Measurements from ENCODE around the gene GALNT10. TPM values are rescaled to one million over a fixed set of nuclear protein-coding genes. Genes with fewer than 3 reads are reported as not detected.

Gene GALNT10
- total and polyA plus RNA-seq, 3 donors from 2014 or later: 15.7 to 19.3 (median 17.2) TPM

DNA sequence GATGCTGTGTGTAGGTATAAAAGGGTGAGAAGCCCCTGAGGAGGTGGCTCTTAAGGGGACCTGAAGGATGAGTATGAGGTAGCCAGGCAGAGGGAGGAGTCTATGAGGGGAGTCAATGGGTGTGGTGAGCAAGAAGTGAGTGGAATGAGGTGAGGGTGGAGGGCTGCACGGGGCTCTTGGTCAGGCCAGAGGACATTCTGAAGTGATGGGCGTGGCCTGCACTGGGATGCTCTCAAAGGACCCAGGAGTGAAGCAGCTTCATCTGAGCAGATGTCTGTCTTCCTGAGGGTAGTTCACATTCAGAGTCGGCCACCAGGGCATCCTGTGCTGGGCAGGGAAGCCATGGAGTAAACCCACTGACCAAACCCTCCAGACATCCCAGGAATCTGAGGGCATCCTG is 210.1 kb downstream of the GALNT10 start:
- H3K36me3 ChIP-seq (ENCODE audit: low read depth, missing control alignments): no peaks in the 10 kb centered on the region
- WGBS, 2 donors: 88 to 94% methylated on average over 2 to 3 of the region's 3 CpGs
- intact Hi-C loops (cut with DNase I; ENCODE audit: low total_unique reads): loop anchor here (10.0 kb wide), 2 partner anchors 206 to 326 kb away; partner anchors contain the start of gene GALNT10
- TF ChIP-seq, protein P1, sequence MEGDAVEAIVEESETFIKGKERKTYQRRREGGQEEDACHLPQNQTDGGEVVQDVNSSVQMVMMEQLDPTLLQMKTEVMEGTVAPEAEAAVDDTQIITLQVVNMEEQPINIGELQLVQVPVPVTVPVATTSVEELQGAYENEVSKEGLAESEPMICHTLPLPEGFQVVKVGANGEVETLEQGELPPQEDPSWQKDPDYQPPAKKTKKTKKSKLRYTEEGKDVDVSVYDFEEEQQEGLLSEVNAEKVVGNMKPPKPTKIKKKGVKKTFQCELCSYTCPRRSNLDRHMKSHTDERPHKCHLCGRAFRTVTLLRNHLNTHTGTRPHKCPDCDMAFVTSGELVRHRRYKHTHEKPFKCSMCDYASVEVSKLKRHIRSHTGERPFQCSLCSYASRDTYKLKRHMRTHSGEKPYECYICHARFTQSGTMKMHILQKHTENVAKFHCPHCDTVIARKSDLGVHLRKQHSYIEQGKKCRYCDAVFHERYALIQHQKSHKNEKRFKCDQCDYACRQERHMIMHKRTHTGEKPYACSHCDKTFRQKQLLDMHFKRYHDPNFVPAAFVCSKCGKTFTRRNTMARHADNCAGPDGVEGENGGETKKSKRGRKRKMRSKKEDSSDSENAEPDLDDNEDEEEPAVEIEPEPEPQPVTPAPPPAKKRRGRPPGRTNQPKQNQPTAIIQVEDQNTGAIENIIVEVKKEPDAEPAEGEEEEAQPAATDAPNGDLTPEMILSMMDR (IDR thresholded peaks at IDR 0.05): no peak
- TF ChIP-seq POLR2A (IDR thresholded peaks at IDR 0.05): no peak
- no peaks in the 10 kb centered on the region for H3K27me3 ChIP-seq
- DNase-seq: no peak
- no peaks in the 10 kb centered on the region for H3K9me3 ChIP-seq
- no peak overlapping the region for H3K27ac ChIP-seq
- no peak overlapping the region for H3K4me3 ChIP-seq
- H3K4me1 ChIP-seq: peaks cover 10% of the 10 kb centered on the region

DNA sequence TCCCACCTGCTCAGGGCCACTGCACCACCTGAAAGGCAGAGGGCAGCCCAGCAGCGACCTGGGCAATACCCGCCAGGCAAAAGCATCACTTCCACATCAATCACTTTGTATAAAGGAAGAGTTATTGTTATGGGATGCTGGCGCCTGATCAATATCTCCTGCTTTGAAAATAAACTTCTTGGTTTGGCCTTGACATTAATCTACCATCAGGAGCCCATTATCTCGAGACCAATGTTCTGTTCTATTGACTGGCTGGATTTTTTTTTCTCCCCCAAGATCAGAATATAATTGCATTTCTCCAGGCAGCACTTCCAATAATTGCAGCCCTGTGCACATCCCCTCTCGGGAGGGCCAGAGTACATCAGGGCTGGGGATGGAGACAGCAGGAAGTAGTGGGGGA is 210.8 kb downstream of the GALNT10 start:
- Histone ChIP-seq H3K9me3 (no peaks in the 10 kb centered on the region), H3K4me3 (no peak overlapping the region), H3K27ac (no peak overlapping the region), H3K4me1 (peaks cover 10% of the 10 kb centered on the region), H3K36me3 (ENCODE audit: low read depth, missing control alignments) (no peaks in the 10 kb centered on the region), H3K27me3 (no peaks in the 10 kb centered on the region)
- no peak for DNase-seq
- TF ChIP-seq POLR2A (IDR thresholded peaks at IDR 0.05): no peak
- TF ChIP-seq, protein P1 (IDR thresholded peaks at IDR 0.05): no peak
- 78 to 79% methylated on average over 5 of the region's 5 CpGs for WGBS, 2 donors
- intact Hi-C loops (cut with DNase I; ENCODE audit: low total_unique reads): loop anchor here (10.0 kb wide), 2 partner anchors 207 to 327 kb away; partner anchors contain the start of gene GALNT10

DNA sequence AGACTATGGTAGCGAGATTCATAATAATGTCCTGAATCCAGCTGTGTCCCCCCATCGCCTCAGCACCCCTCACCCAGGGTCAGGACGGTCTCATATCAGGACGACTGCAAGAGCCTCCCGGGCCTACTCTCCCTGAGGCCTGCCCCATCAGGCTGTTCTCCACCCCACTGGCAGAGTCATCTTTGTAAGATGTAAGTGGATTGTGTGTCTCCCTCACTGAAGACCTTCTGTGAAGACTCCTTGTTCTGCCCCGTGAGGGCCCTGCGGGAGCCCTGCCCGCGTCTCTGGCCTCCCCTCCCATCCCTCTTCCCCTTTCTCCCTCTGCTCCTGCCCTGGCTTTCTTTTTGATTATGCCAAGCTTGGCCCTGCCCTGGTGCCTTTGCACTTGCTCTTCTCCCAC is 211.4 kb downstream of the GALNT10 start:
- H3K9me3 ChIP-seq: no peaks in the 10 kb centered on the region
- H3K27me3 ChIP-seq: no peaks in the 10 kb centered on the region
- no peak for DNase-seq
- TF ChIP-seq, protein P1 (IDR thresholded peaks at IDR 0.05): no peak
- no peak for TF ChIP-seq POLR2A (IDR thresholded peaks at IDR 0.05)
- peaks cover 10% of the 10 kb centered on the region for H3K4me1 ChIP-seq
- no peak overlapping the region for H3K27ac ChIP-seq
- 87% methylated on average over 4 to 9 of the region's 9 CpGs for WGBS, 2 donors
- intact Hi-C loops (cut with DNase I; ENCODE audit: low total_unique reads): loop anchor here (10.0 kb wide), 2 partner anchors 207 to 327 kb away; partner anchors contain the start of gene GALNT10
- H3K36me3 ChIP-seq (ENCODE audit: low read depth, missing control alignments): no peaks in the 10 kb centered on the region
- H3K4me3 ChIP-seq: no peak overlapping the region

DNA sequence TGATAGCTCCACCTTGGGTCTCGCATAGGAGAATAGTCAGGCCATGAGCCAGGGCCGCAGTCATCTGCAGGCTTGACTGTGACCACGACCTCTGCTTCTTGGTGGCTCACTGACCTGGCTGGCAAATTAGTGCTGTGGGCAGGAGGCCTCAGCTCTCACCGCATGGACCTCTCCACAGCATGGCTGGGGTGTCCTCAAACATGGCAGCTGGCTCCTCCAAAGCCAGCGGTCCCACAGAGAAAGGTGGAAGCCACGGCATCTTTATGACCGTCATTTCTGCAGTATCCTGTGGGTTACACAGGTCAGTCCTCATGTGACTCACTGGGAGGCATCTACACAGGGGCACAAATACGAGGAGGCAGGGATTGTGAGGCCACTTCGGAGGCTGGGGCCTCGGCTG is 212.1 kb downstream of the GALNT10 start:
- Histone ChIP-seq H3K4me1 (peaks cover 10% of the 10 kb centered on the region), H3K4me3 (no peak overlapping the region), H3K27me3 (no peaks in the 10 kb centered on the region), H3K27ac (no peak overlapping the region), H3K36me3 (ENCODE audit: low read depth, missing control alignments) (no peaks in the 10 kb centered on the region), H3K9me3 (no peaks in the 10 kb centered on the region)
- no peak for TF ChIP-seq POLR2A (IDR thresholded peaks at IDR 0.05)
- TF ChIP-seq, protein P1 (IDR thresholded peaks at IDR 0.05): no peak
- 92 to 93% methylated on average over 8 to 10 of the region's 10 CpGs for WGBS, 2 donors
- DNase-seq: no peak
- intact Hi-C loops (cut with DNase I; ENCODE audit: low total_unique reads): loop anchor here (10.0 kb wide), 2 partner anchors 208 to 328 kb away; partner anchors contain the start of gene GALNT10

DNA sequence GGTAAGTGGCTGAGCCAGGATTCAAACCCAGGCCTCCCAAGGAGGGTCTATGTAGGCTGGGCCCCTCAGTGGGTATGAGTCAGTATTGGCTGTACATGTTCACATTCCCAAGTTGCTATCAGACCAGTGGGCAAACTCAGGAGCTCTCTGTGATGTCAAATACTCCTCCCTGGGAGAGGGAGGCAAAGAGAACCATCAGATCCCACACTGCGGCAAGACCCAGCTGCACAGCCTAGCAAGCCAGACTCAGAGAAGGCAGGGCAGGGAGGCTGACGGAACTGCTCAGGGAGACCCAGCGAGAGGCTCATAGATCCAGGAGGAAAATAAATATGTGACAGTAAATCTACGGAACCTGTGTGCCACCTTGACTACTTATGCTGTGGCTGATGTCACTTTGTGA is 212.7 kb downstream of the GALNT10 start:
- 94 to 96% methylated on average over 3 to 4 of the region's 4 CpGs for WGBS, 2 donors
- H3K4me1 ChIP-seq: peaks cover 10% of the 10 kb centered on the region
- intact Hi-C loops (cut with DNase I; ENCODE audit: low total_unique reads): loop anchor here (10.0 kb wide), 2 partner anchors 208 to 328 kb away; partner anchors contain the start of gene GALNT10

More for the DNA sequence above, 212.7 kb downstream of the GALNT10 start:
- TF ChIP-seq, protein P1 (IDR thresholded peaks at IDR 0.05): no peak
- TF ChIP-seq POLR2A (IDR thresholded peaks at IDR 0.05): no peak
- Histone ChIP-seq H3K4me3 (no peak overlapping the region), H3K27me3 (no peaks in the 10 kb centered on the region), H3K9me3 (no peaks in the 10 kb centered on the region), H3K36me3 (ENCODE audit: low read depth, missing control alignments) (no peaks in the 10 kb centered on the region), H3K27ac (no peak overlapping the region)
- no peak for DNase-seq
